Measurements from ENCODE around the gene EEF2K.
A peak's percentile ranks its signal among the peaks of the same experiment; 100 is the strongest.

The EEF2K gene

GRCh38 chr16:22206013-22206841 lies at the start of gene EEF2K:
Gene EEF2K (plus strand): TSS chr16:22206278. CDS start chr16:22225730, 19,452 bp downstream.
- ChIA-PET CTCF (interaction anchor here (0.8 to 9.4 kb wide), 5 partner anchors 11 to 93 kb away, joined by 3 to 110 read pairs (median 7); partner anchors contain the start of gene POLR3E), POLR2A (interaction anchor here (0.6 to 1.1 kb wide), 2 partner anchors 9 to 55 kb away, joined by 3 to 5 read pairs; no protein-coding TSS in a partner anchor)
- peak; percentile 89 for TF ChIP-seq CTCF (IDR thresholded peaks at IDR 0.05; ENCODE audit: insufficient read depth, low read length, missing control alignments)
- H3K4me3 ChIP-seq (ENCODE audit: low read depth, low read length), result peak within 1 kb of the TSS; percentile 81
- peak; percentile 61 for DNase-seq (ENCODE audit: low read depth, low spot score)

- ChIA-PET CTCF (no interaction called here), POLR2A (no interaction called here)
- no peak for DNase-seq (ENCODE audit: low read depth, low spot score)
- no peak overlapping the region for H3K4me3 ChIP-seq (ENCODE audit: low read depth, low read length)
- TF ChIP-seq CTCF (IDR thresholded peaks at IDR 0.05; ENCODE audit: insufficient read depth, low read length, missing control alignments), result no peak
Observed at GRCh38 chr16:22161401-22161800, 44.7 kb upstream of the EEF2K start.

GRCh38 chr16:22161999-22162655 lies 44.0 kb upstream of the EEF2K start, which contains the start of gene SDR42E2:
Gene SDR42E2 (plus strand): TSS chr16:22162506. CDS start chr16:22165583, 3,077 bp downstream.
- CTCF ChIA-PET, result no interaction called here
- no peak for DNase-seq (ENCODE audit: low read depth, low spot score)
- TF ChIP-seq CTCF (IDR thresholded peaks at IDR 0.05; ENCODE audit: insufficient read depth, low read length, missing control alignments), result no peak
- POLR2A ChIA-PET, result no interaction called here
- no peak within 1 kb of the TSS for H3K4me3 ChIP-seq (ENCODE audit: low read depth, low read length)

GRCh38 chr16:22162656-22163009 lies 43.4 kb upstream of the EEF2K start:
- ChIA-PET CTCF (no interaction called here), POLR2A (no interaction called here)
- TF ChIP-seq CTCF (IDR thresholded peaks at IDR 0.05; ENCODE audit: insufficient read depth, low read length, missing control alignments), result no peak
- no peak overlapping the region for H3K4me3 ChIP-seq (ENCODE audit: low read depth, low read length)
- no peak for DNase-seq (ENCODE audit: low read depth, low spot score)

- no peak overlapping the region for H3K4me3 ChIP-seq (ENCODE audit: low read depth, low read length)
- CTCF ChIA-PET, result no interaction called here
- DNase-seq (ENCODE audit: low read depth, low spot score), result no peak
- TF ChIP-seq CTCF (IDR thresholded peaks at IDR 0.05; ENCODE audit: insufficient read depth, low read length, missing control alignments), result no peak
- POLR2A ChIA-PET, result no interaction called here
Observed at GRCh38 chr16:22163806-22164205, 42.3 kb upstream of the EEF2K start.

- ChIA-PET CTCF (interaction anchor here (1.6 kb wide), 1 partner anchor 87 kb away, joined by 4 read pairs; no protein-coding TSS in a partner anchor), POLR2A (no interaction called here)
- H3K4me3 ChIP-seq (ENCODE audit: low read depth, low read length), result no peak overlapping the region
- no peak for DNase-seq (ENCODE audit: low read depth, low spot score)
- TF ChIP-seq CTCF (IDR thresholded peaks at IDR 0.05; ENCODE audit: insufficient read depth, low read length, missing control alignments), result no peak
Observed at GRCh38 chr16:22164482-22164881, 41.6 kb upstream of the EEF2K start.

Measured in AG04449 (cell line).